ENCODE data around the gene USP25. TPM values are rescaled to one million over a fixed set of nuclear protein-coding genes. Genes with fewer than 3 reads are reported as not detected.

USP25 gene
- polyA plus RNA-seq, 1 donor (not counting 4 experiments of a cell fraction or from before 2014, with no cell fraction given) = 17.8 TPM

GRCh38 chr21:15740383-15740782, 10.6 kb downstream of the USP25 start:
- Histone ChIP-seq H3K4me3 (ENCODE audit: control insufficient read depth in 2 of 3, extremely low read depth in 1 of 3, insufficient read depth in 2 of 3, low read depth in 1 of 3, low read length in 3 of 3) (no peak overlapping the region), H3K27ac (ENCODE audit: control insufficient read depth, insufficient read depth, low read length) (no peak overlapping the region), H4K20me1 (ENCODE audit: control insufficient read depth, extremely low read depth, insufficient read depth, low read length) (peaks cover 24% of the 10 kb centered on the region), H3K9me3 (ENCODE audit: control insufficient read depth, low read depth, low read length) (no peaks in the 10 kb centered on the region), H2AFZ (ENCODE audit: control insufficient read depth, low read length) (no peak overlapping the region), H3K4me2 (ENCODE audit: control insufficient read depth, extremely low read depth, insufficient read depth, low read depth, low read length) (no peak overlapping the region), H3K79me2 (ENCODE audit: control insufficient read depth, insufficient read depth, low read length) (peaks cover 82% of the 10 kb centered on the region), H3K4me1 (ENCODE audit: control insufficient read depth, extremely low read depth, insufficient read depth, low read length) (peaks cover 20% of the 10 kb centered on the region), H3K36me3 (ENCODE audit: control insufficient read depth in 2 of 2, extremely low read depth in 1 of 2, insufficient read depth in 2 of 2, low read length in 2 of 2) (peaks cover 0 to 1% of the 10 kb centered on the region in 2 experiments), H3K9me1 (ENCODE audit: control insufficient read depth, extremely low read depth, insufficient read depth, low read length) (peaks cover 10% of the 10 kb centered on the region), H3K27me3 (ENCODE audit: control insufficient read depth, extremely low read depth, insufficient read depth, low read length) (no peaks in the 10 kb centered on the region), H3K9ac (ENCODE audit: control insufficient read depth, extremely low read depth, insufficient read depth, low read length) (no peak overlapping the region)
- TF ChIP-seq EZH2 (IDR thresholded peaks at IDR 0.05; ENCODE audit: low read length) = no peak
- TF ChIP-seq CTCF (optimal IDR thresholded peaks at IDR 0.05 in 1 of 3, IDR thresholded peaks at IDR 0.05 in 1 of 3, conservative IDR thresholded peaks at IDR 0.05 in 1 of 3; ENCODE audit: extremely low read depth in 1 of 3, insufficient read depth in 2 of 3, low read length in 3 of 3) = no peak
- FAIRE-seq = no peak
- no peak for DNase-seq (ENCODE audit: low read depth, low spot score)
- dilution Hi-C loops (cut with MboI; ENCODE audit: extremely low pct_ligation_motif_present, low sequenced_read_pairs) = no loop called here

- DNase-seq (ENCODE audit: low read depth, low spot score) = no peak
- H3K9me3 ChIP-seq (ENCODE audit: control insufficient read depth, low read depth, low read length) = no peaks in the 10 kb centered on the region
- dilution Hi-C loops (cut with MboI; ENCODE audit: extremely low pct_ligation_motif_present, low sequenced_read_pairs) = no loop called here
- no peak overlapping the region for H2AFZ ChIP-seq (ENCODE audit: control insufficient read depth, low read length)
- TF ChIP-seq CTCF (optimal IDR thresholded peaks at IDR 0.05 in 1 of 3, IDR thresholded peaks at IDR 0.05 in 1 of 3, conservative IDR thresholded peaks at IDR 0.05 in 1 of 3; ENCODE audit: extremely low read depth in 1 of 3, insufficient read depth in 2 of 3, low read length in 3 of 3) (no peak), EZH2 (IDR thresholded peaks at IDR 0.05; ENCODE audit: low read length) (no peak)
- H3K4me2 ChIP-seq (ENCODE audit: control insufficient read depth, extremely low read depth, insufficient read depth, low read depth, low read length) = peak overlapping the region; percentile 1
- no peak overlapping the region for H3K9ac ChIP-seq (ENCODE audit: control insufficient read depth, extremely low read depth, insufficient read depth, low read length)
- H3K79me2 ChIP-seq (ENCODE audit: control insufficient read depth, insufficient read depth, low read length) = peaks cover 85% of the 10 kb centered on the region
- H3K4me1 ChIP-seq (ENCODE audit: control insufficient read depth, extremely low read depth, insufficient read depth, low read length) = peaks cover 20% of the 10 kb centered on the region
- FAIRE-seq = no peak
- H3K4me3 ChIP-seq (ENCODE audit: control insufficient read depth in 2 of 3, extremely low read depth in 1 of 3, insufficient read depth in 2 of 3, low read depth in 1 of 3, low read length in 3 of 3) = no peak overlapping the region
- no peak overlapping the region for H3K27ac ChIP-seq (ENCODE audit: control insufficient read depth, insufficient read depth, low read length)
- no peaks in the 10 kb centered on the region for H3K27me3 ChIP-seq (ENCODE audit: control insufficient read depth, extremely low read depth, insufficient read depth, low read length)
- peaks cover 21% of the 10 kb centered on the region for H4K20me1 ChIP-seq (ENCODE audit: control insufficient read depth, extremely low read depth, insufficient read depth, low read length)
- peaks cover 0 to 1% of the 10 kb centered on the region in 2 experiments for H3K36me3 ChIP-seq (ENCODE audit: control insufficient read depth in 2 of 2, extremely low read depth in 1 of 2, insufficient read depth in 2 of 2, low read length in 2 of 2)
- peaks cover 10% of the 10 kb centered on the region for H3K9me1 ChIP-seq (ENCODE audit: control insufficient read depth, extremely low read depth, insufficient read depth, low read length)
These were observed 11.7 kb downstream of the USP25 start for GRCh38 chr21:15741510-15741909.
